ENCODE measurements around the gene AGO1.

DNA sequence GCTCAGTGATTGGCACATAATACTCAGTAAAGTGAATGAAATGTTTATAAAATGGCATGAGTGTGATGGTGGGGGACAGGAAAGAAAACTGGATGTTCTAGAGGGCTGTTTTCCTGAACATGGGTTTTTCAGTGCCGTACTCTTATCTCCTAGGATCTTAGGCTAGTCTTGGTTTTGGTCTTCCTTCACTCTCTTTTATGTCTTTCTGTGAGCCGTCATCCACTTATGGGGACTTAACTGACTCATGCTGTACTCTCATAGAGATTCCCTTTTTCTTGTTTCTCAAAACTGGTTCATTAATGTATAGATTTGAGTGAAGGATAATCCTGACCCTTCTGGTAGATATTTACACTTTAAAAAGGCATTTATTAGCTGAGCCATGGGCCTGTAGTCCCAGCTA, 64.5 kb downstream of the AGO1 start:
- TF ChIP-seq CTCF (IDR thresholded peaks at IDR 0.05) (no peak), POLR2AphosphoS5 (IDR thresholded peaks at IDR 0.05) (no peak), POLR2A (IDR thresholded peaks at IDR 0.05) (no peak)
